Frontal cortex (tissue), 4 donors: ENCODE measurements around the gene RNF19B. TPM values are rescaled to one million over a fixed set of nuclear protein-coding genes. Genes with fewer than 3 reads are reported as not detected.

ENCODE experiments used
- DNase-seq, 2 donors: peaks; one replicate each; pipeline ENCODE4 v3.0.0; 2012; ENCODE audit warnings: low spot score in 2 of 2
- FAIRE-seq: peaks from 2 replicates; lab custom pipeline; 2012; peaks lifted over from hg19 to GRCh38; lab: Jason Lieb, UNC
- total RNA-seq: library from RNA; depleted of rRNA; stranded (reverse); fragments of >200 nt; gene quantifications from one replicate; pipeline ENCODE4 v1.2.3, GENCODE V29; 2014
- donor health status: control.
- donor health status: control.
- donor health status: control.

Gene RNF19B
- total RNA-seq, 1 donor from 2014 or later, result 37.1 TPM

DNA sequence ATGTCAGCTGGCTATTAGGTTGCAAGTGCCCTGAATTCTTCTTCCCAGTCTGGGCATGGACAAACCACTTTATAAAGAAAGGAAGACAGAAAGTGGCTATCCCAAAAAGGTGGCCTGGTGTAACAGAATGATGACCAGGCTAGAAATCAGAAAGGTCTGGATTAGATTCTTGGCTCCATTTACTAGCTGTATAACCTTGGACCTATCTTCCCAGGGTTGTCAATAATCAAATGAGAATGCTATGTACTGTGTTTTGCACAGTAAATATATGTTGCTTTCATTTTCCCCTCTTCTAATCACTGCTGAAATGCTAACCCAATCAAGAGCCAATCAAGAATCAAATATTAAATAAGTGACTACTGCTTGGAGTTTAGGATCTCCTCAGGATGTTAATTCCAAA lies 20.4 kb downstream of the RNF19B start:
- FAIRE-seq, result no peak

DNA sequence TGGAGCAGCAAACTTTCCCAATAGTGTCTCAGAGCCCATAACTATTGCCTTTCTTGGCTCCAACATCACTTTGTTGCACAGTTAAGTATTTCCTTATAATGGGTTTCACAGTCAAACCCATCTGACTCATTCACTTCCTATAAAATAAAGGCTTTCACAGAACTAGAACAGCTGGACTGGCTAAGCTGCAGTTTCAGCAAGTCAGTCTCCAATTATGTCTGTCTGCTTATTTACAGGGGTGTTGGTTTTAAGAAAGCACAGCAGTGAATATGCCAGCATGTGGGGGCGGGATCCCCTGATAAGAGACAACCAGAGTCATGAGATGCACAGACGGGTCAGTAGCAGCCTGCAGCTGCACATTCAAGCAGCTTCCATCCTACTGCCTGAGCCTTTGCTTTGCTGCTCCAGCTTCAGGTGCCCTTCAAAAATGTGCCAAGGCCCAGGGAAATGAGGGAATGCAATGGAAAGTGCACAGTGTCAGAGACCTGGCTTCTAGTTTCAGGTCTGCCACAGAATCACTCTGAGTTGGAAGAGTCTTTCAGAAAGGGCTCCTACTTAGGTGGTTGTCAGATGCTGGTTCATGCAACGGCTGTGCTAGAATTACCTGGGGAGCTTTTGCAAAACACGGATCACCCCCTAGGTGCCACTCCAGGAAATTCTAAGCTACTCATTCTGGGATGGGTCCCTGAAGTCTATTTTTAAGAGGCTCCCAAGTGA lies 24.8 kb downstream of the RNF19B start:
- no peak for FAIRE-seq
- no peak for DNase-seq

More for the DNA sequence above, 20.4 kb downstream of the RNF19B start:
- no peak for DNase-seq

DNA sequence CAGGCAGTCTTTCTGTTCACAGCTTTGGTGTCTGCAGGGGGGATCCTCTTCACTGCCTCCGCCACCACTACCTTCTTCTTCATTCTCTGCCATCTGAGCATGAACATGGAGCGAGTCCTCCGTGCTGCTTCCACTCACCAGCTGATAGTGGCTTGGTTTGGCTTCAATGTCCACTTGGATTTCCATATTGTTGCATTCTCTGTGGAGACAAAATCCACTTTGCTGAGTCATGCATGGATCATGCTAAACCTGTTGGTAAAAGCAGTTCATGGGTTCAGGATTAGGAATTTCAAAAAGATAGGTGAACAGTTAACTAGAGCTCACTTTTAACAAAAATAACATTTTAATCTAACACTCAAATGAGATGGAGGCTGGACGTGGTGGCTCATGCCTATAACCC lies 27.5 kb downstream of the RNF19B start:
- FAIRE-seq (no peak), DNase-seq (no peak)

DNA sequence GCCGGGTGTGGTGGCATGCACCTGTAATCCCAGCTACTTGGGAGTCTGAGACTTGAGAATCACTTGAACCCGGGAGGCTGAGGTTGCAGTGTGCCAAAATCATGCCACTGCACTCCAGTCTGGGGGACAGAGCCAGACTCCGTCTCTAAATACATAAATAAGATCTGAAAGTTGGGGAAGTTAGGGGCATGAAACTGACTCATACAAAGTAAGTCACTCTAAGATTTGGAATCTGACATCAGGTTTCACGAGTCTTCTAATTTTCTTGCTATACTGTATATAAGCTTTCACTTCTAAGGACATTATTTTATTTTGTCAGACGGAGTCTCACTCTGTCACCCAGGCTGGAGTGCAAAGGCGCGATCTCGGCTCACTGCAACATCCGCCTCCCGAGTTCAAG lies 30.1 kb downstream of the RNF19B start:
- DNase-seq, result no peak
- FAIRE-seq, result no peak

DNA sequence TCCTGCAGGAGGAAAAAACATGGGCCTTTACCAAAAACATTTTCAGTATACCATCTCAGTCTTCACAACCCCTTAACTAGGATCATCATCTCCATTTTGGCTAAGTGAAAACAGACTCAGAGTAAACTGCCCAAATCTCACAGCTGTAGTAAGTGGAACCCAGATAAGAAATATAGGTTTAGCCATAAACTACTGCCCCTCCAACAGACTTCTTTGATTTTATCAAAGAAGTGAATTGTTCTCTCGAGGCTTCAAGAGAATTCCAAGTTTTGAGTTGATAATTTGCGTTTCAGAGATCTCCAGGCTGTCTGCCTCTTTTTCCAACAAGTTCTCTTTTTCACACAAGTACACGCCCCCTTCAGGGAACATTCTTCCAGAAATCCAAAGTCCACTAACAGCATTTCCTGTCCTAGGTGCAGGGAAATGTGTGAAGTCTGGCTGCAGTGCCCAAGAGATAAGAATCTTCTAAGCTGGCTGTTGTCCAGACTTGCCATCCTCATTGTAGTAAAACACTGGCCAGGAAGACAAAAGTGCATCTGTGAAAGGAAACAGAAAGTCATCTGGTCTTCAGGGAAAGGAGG lies 30.8 kb downstream of the RNF19B start:
- DNase-seq (no peak), FAIRE-seq (no peak)

DNA sequence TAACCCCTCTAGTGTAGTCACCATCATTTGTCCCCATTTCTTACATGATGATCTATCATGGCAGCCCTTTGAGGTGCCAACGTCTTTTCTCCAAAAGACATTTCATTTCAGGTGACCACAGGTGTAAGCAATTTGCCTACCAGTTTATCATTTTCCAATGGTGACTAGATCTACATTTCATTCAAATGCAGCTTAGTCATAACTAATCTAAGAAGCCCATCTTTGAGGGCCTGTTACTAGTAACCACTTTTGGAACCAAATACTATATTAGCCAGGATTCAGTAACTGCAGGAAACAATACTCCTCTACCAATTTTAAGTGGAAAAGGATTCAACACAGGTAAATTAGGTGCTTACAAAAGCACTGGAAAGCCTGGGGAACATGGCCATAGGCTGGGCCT lies 32.8 kb downstream of the RNF19B start:
- DNase-seq (no peak), FAIRE-seq (no peak)

DNA sequence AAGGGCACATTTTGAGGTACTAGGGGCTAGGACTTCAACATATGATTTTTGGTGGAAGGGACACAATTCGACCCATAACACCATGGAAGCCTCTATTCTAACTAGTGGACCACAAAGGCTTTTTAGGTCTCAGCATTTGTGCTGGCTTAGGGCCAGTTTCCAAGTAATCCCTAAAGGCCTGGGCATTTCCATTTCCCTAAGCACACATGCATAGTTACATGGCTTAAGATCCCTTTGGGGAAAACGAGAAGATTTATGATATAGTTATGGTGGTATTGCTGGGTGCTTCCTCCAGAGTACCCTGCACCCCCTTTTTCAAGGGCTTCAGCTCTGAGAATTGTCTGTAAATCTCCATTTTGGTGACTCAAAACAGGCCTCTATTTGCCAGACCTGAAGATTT lies 35.2 kb downstream of the RNF19B start:
- no peak for DNase-seq
- FAIRE-seq, result no peak

DNA sequence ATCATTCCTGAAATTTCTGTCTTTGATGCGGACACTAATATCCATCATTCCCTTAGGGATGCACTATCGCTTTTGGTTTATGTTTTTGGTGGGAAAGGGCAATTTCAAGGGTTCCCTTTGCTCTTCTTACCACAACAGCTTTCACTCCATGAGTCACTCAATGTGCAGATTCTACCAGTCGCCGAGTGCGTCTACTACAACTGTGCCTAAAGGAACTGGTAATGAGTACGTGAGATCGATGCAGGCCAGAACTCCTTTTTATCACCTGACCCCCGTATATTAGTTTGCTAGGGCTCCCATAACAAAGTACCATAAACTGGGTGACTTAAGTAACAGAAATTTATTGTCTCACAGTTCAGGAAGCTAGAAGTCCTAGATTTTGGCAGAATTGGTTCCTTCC lies 35.9 kb downstream of the RNF19B start:
- no peak for DNase-seq
- FAIRE-seq, result no peak

DNA sequence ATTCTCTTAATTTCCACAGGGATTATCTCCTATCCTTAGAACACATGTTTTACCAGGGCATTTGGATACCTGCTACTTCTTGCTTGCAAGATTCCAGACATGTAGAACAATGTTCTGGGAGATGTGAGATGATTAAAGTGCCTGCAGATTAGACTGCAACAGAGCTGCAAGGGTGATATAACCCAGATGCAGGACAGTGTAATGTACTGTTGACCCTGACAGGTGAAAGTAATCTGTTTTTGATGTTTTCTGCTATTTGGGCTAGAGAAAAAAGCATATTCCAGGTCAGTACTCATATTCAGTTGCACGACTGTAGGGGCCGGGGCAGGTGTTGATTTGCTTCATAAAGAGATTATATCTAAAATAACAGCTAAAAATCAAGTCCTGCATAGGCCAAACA lies 36.3 kb downstream of the RNF19B start:
- no peak for FAIRE-seq

DNA sequence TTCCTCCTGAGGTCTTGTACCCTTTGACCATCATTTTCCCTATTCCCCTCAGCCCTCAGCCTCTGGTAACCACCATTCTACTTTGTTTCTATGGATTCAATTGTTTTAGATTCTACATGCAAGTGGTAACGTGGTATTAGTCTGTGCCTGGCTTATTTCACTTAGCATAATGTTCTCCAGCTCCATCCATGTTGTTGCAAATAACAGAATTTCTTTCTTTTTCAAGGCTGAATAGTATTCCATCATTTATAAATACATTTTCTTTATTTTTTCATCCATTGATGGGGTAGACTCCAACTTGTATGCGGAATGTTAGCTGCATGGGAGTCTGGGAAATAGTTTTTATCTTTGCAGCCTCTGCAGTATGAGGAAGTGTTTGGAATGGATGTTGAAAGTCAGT lies 37.2 kb downstream of the RNF19B start:
- FAIRE-seq (no peak), DNase-seq (no peak)

More for the DNA sequence above, 36.3 kb downstream of the RNF19B start:
- no peak for DNase-seq

DNA sequence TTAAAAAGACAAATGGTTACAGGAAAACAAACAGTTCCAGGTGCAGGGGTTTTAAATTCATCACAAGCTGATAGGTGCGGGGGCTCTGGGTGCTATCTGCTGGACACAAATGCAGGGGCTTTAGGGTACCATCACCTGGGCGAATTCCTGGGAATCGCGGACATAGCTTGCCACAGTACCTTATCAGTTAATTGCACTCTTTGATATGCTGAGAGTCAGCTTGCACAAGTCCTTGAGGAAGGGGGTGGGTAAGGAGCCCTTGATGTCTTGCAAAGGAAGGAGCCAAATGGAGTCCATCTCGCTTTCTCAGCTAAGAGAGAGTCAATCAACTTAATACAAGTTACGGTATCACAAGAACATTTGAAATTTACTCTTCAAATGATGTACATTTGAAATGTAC lies 38.0 kb downstream of the RNF19B start:
- no peak for DNase-seq
- no peak for FAIRE-seq

DNA sequence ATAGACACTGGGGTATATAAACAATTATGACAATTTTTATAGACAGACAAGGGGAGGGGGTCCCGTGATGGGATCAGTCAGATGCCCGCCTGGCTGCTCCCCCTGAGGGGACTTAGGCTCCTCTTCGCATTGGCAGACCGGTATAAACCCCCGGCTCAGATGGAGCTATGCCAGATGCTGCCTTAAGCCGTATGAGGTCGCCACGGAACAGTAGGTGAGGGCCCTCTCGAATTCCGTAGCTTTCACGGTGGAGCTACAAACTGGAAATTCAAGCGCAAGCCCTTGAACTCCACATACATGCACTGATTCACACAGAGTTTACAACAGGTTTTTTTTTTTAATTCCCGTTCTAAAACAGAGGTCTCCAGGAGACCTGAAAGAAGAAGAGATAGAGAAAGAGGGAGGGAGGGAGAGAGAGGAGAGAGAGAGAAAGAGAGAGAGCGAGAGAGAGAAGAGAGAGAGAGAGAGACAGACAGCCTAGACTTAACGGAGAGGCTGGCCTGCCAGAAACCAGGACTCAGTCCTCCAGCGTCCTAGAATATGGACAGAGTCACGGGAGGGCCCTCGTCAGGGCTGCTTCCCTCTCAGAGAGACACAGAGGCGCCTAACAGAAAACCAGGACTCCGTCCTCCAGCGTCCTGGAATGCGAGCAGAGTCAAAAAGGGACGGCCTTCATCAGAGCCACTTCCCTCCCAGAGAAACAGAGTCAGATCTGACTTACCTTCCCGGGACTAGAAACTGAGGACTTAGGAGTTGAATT lies 39.0 kb downstream of the RNF19B start:
- no peak for FAIRE-seq
- DNase-seq, result no peak

DNA sequence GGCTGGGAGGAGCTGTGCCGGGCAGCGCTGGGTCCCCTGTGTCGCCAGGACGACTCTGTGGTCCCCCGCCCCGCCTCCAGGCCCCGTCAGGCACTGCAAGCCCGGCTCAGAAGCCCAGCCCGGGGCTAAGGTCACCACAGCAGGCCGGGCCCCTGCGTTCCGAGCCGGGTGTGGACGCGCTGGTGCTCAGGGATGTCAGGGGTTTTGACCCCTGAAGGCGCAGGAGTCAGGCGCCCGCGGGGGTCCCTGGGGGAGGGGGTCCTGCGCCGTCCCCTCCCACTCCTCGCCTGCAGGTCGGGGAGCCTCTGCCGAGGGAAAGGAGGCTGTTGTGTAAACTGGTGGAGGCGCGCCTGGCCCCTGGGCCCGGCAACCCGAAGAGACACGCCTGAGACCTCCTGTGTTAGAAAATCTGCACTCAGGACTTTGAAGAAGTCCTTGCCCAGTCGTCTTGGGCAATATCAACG lies 39.7 kb downstream of the RNF19B start:
- DNase-seq (no peak), FAIRE-seq (no peak)

DNA sequence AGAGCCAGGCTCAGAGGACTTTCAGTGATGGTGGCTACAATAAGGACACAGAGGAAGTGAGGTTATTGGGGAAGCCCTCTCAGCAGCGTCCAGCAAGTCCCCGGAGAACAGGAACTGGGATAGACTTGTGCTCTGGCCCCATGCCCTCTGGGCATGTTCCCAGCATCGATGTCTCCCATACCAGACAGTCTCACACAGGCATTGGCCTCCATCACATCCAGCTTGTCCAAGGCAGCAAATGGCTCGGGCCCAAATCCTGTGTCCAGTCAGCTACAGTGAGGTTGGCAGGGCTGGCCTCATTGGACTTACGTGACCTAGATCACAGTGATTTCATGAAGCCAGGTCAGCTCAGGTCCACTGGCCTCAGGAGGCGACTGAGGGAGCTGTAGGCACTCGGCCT lies 43.8 kb downstream of the RNF19B start:
- DNase-seq (no peak), FAIRE-seq (no peak)

DNA sequence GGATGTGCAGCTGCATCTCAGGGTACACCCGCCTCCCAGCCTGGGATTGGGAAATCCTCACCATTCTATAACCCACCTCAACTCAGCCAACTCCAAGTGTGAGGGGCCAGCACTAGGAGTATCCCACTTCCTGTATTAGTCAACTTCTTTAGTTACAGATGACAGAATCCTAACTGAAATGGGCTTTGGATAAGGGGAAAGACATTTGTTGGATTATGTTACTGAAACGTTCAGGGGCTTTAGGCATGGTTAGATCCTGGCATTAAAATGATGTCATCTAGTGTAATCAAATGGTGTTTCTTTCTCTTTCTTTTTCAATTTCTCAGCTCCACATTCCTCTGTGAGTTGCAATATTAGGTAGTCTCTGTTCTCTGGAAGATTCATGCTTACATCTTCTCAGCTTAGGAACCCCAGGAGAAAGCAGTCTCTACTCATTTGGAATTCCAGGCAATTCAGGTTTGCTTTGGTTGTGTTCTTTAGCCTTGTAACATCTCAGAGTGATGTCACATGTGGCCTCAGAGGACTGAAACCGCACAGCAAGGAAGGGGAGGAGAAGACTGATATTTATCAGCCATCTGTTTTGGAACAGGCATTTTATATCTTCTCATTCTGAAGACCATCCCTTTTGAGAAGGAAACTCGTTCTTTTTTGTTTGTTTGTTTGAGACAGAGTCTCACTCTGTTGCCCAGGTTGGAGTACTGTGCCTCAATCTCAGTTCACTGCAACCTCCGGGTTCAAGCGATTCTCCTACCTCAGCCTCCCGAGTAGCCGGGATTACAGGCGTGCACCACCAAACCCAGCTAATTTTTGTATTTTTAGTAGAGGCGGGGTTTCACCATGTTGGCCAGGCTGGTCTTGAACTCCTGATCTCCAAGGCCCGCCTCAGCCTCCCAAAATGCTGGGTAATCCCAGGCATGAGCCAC lies 44.5 kb downstream of the RNF19B start:
- FAIRE-seq (no peak), DNase-seq (no peak)

DNA sequence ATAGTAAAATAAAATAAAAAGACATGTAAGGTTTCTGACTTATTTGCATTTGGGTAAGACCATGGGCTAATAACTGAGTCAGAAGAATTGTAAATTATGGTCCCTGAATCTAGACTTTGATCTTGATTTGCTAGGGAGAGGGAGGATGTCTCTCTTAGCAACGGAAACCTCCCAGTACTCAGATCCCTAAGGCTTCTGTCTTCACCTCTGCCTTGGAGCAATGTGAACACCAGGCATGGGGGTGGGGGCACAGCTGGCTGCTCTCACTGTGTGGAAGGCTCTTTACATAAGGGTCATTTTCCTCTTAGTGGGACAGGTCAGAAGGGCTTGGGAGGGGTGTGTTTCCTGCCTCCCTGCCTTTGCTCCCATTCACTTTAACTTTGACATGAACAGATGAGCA lies 46.4 kb downstream of the RNF19B start:
- no peak for DNase-seq
- no peak for FAIRE-seq

DNA sequence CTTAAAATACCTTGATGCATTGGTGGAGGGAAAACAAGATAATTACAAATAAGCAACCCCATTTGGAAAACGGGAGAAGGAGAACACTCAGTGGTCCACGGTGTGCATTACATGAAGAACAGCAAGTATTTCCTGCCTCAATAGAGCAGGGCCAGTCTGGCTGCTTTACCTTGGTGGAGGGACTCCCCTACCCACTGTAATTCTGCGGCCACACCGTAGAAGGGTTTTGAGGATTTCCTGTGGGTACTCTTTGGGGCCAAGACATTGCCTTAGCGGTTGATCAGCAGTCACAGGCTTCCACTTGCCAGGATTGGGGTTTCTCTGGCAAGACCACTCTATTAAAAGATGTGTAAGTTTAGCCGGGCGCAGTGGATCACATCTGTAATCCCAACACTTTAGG lies 47.1 kb downstream of the RNF19B start:
- DNase-seq (no peak), FAIRE-seq (no peak)

DNA sequence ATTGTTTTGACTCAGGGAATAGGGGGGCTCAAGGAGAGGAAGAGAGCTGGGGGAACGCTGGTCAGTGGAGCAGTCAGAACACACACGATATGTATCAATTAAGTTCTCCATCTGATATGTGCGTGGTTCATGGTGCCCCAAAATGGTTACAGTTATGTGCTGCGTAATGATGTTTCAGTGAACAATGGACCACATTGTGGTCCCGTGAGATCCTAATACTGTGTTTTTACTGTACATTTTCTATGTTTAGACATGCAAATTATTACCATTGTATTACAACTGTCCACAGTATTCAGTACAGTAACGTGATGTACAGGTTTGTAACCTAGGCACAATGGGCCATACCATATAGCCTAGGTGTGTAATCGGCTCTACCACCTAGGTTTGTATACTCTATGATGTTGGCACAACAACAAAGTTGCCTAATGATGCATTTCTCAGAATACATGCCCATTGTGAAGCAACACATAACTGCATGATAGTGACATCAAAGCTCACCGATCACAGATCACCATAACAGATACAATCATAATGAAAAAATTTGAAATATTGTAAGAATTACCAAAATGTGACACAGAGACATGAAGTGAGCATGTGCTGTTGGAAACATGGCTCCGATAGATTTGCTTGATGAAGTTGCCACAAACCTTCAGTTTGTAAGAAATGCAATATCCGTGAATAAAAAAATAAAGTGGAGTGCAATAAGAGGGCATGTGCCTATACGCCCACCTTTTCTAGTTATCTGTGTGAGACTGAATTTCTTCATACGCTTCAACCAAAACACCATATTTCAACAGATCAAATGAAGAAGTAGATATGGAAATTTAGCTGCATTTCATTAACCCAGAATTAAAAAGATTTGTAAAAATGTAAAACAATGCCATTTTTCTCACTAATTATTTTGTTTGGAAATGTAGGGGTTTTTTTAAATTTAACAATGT lies 48.6 kb downstream of the RNF19B start:
- FAIRE-seq (peak; percentile 49), DNase-seq (no peak)

DNA sequence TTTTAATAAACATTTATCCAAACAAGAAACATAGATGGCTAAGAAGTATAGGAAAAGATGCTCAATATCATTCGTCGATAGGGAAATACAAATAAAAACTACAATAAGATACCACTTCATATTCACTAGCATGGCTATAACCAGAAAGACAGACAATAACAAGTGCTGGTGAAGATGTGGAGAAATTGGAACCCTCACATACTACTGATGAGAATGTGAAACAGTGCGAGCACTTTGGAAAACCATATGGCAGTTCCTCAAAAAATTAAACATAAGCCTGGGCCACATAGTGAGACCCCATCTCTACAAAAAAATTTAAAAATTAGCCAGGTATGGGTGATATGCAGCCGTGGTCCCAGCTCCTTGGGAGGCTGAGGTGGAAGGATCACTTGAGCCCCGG lies 54.3 kb downstream of the RNF19B start:
- DNase-seq (no peak), FAIRE-seq (no peak)
